IPS-NIHi7 (cell line): ENCODE data around the gene MRPL11.

Experiments used
- DNase-seq: peaks from one replicate; pipeline ENCODE4 v3.0.0; 2012; ENCODE audit warnings: mixed read lengths; ENCODE audit errors: extremely low spot score

Gene MRPL11

GRCh38 chr11:66391322-66391721 lies 47.3 kb downstream of the MRPL11 start:
- DNase-seq, result no peak

- DNase-seq, result peak; percentile 74
These were observed 49.8 kb downstream of the MRPL11 start for GRCh38 chr11:66388780-66389386.

GRCh38 chr11:66386171-66387069 lies 52.2 kb downstream of the MRPL11 start:
- peak; percentile 69 for DNase-seq
